GM23248 (cell line): ENCODE measurements around the gene BBLN.

ENCODE experiments used
- EZH2 ChIP-seq: fragments of 200-600 bp; sonication (generic); IDR thresholded peaks from 2 replicates; pipeline ENCODE4 v1.6.1; 2018; ENCODE audit warnings: antibody characterized with exemption, mild to moderate bottlenecking; ENCODE audit not compliant: insufficient read depth, poor library complexity, severe bottlenecking
- EZH2phosphoT487 ChIP-seq: fragments of 200-600 bp; sonication (generic); IDR thresholded peaks from 2 replicates; pipeline ENCODE4 v1.6.1; 2018; ENCODE audit warnings: antibody characterized with exemption, moderate library complexity, mild to moderate bottlenecking, low read depth; ENCODE audit not compliant: insufficient read depth

GRCh38 chr9:128121466-128121810 is 38.6 kb upstream of the BBLN start:
- TF ChIP-seq EZH2 (no peak), EZH2phosphoT487 (no peak)
